HG03442 (cell line): ENCODE data around the gene METAP2.
"Not testable (repeated sequence)": the region's sequence is repeated elsewhere in the genome, so short reads cannot be mapped to it uniquely, and the experiment has no call there.

Source experiments
- ATAC-seq: cut with Tn5 transposase; IDR thresholded peaks from one replicate; pipeline ENCODE4 v1.9.1; 2021; ENCODE audit warnings: mild to moderate bottlenecking, moderate library complexity; ENCODE audit not compliant: unreplicated experiment

The METAP2 gene

DNA sequence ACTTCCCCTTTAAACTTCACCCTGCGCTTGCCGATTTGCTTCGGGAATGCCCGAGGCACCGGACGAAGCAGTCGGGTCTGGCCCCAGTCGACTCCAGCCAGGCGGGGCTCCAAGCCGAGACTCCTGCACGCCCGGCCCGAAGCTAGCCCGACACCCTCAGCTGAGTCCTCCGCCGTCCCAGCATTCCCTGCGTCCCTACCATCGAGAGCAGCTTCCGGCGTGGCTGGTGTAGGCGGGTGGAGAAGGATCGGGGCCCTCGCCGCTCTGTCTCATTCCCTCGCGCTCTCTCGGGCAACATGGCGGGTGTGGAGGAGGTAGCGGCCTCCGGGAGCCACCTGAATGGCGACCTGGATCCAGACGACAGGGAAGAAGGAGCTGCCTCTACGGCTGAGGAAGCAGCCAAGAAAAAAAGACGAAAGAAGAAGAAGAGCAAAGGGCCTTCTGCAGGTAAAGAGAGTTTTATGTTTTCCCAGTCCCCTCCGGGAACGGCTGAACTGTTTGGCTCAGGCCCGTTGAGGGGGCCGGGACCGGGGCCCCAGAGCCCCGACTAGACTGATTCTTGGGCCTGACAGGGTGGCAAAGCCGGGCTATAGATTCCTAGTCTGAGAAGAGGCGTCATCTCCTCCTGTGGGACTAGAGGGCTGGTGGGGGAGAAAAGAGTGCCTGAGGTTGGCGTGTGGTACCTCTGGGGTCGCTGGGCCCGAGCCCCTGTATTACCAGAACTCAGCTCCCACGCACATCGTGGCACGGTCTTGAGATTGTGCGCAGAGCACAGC lies at the start of gene METAP2:
TSS of gene METAP2 (plus strand) at position 269 of the 776 bp plus-strand sequence. CDS start at position 297, 28 bp downstream.
- peak; percentile 98 for ATAC-seq

DNA sequence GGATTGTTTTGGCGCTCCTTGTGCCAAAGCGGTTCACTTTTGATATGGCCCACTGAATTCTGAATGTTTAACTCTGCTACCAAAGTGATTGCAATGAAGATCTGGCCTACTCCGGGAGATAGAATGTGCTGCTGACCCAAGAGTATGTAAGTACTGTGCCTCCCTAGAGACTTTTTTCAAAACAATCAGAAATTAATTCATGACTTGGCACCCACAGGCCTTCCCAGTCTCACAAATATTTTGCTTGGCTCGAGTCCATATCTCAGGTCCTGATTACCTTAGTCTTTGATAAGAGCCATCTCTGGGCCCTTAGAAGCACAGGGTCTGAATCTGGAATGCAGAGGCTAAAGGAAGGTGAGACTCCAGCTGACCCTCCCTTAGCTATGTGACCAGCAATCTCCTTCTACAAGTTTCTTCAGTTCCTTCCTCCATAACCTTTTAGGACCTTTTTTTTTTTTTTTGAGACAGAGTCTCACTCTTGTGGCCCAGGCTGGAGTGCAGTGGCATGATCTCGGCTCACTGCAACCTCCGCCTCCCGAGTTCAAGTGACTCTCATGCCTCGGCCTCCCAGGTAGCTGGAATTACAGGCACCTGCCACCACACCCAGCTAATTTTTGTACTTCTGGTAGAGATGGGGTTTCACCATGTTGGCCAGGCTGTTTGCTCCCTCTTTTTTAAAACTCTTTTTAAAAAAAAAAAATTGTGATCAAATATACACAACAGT lies 49.5 kb upstream of the METAP2 start:
- no peak for ATAC-seq

DNA sequence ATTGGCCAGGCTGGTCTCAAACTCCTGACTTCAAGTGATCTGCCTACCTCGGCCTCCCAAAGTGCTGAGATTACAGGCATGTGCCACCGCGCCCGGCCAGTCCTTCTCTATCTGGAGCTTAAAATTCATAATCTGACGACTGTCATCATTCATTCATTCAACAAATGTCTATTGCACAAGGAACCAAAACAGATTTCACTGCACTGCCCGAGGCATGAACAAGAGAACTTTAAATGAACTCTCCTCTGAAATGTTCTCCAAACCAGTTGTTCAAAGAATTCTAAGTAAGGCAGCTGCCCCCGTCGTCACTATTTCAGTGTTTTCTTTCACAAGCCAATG lies 44.8 kb upstream of the METAP2 start:
- no peak for ATAC-seq

DNA sequence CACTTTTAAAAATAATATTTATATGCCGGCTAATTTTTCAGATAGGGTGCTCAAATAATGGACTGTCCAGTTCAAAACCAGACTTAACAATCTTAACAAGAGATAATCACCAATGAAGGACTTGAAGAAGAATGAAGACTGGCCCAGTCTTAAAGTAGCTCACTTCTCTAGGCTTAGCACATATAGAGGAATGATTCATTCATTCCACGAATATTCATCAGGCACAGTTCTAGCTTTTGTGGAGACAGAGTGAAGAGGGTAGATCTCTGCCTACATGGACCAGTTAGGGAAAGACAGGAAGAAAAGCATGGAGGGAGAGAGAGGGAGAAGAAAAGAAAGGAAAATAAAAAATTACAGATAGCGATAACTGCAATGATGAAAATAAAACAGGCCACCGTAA lies 42.8 kb upstream of the METAP2 start:
- no peak for ATAC-seq

DNA sequence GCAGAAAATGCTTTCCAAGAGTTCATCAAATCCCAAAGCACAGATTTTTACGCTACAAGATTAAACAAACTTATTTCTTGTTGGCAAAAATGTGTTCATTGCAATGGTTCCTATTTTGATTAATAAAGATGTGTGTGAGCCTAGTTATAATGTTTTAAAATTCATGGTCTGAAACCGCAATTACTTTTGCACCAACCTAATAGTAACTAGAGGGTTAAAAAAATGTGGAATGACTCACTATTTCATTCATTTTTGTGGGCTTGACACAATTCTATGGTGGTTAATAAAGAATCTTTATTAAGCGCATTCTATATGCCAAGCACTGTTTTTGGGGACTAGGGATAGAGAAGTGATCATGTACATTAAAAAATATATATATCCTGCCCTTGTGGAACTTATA lies 38.6 kb upstream of the METAP2 start:
- no peak for ATAC-seq

DNA sequence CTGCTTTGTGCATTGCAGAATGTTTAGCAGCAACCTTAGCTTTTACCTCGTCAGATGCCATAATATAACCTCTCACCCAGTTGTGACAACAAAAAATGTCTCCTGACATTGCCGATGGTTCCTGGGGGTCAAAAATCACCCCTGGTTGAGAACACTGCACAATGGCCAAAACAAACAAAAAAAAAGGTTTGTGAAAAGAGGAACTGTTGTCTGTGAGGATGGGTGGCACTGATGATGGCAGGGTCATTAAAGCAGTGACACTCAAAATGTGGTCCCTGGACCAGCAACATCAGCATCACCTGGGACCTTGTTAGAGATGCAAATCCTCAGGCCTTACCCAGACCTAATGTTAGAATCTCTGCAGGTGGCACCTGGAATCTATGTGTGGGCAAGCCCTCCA lies 36.4 kb upstream of the METAP2 start:
- ATAC-seq: no peak

DNA sequence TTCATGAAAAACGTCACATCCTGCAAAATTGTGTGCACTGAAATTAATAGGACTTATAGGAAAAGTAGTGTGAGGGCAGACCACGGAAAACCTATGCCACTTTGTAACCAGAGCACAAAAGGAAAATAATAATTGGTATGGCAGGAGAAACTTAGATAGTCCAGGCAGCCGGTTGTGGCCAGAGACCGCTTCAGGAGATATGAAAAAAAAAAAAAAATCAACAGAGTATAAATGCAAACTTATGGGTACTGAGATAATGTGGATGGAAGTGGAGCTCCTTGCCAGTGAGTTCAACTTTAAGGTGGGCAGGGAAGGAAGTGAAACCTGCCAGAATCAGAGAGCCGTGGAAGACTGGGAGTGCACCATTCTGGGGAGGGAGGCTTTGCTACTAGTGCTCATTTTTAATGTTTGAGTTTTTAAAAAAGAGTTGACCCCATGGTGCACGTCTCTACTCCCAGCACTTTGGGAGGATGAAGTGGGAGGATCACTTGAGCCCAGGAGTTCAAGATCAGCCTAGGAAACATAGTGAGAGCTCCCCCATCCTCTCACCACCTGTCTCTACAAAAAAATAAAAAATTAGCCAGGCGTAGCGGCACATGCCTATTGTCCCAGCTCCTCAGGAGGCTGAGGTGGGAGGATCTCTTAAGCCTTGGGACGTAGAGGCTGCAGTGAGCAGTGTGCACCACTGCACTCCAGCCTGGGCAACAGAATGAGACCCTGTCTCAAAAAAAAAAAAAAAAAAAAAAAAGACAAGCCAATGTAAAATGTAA lies 34.3 kb upstream of the METAP2 start:
- no peak for ATAC-seq

DNA sequence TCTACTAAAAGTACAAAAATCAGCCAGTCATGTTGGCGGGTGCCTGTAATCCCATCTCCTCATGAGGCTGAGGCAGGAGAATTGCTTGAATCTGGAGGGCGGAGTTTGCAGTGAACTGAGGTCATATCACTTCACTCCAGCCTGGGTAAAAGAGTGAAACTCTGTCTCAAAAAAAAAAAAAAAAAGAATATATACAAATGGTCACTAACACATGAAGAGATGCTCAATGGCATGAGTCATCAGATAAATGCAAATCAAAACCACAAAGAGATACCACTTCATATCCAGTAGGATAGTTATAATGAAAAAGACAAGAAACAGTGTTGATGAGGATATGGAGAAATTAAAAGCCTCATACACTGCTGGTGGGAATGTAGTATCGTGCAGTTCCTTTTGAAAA lies 33.6 kb upstream of the METAP2 start:
- ATAC-seq: no peak

DNA sequence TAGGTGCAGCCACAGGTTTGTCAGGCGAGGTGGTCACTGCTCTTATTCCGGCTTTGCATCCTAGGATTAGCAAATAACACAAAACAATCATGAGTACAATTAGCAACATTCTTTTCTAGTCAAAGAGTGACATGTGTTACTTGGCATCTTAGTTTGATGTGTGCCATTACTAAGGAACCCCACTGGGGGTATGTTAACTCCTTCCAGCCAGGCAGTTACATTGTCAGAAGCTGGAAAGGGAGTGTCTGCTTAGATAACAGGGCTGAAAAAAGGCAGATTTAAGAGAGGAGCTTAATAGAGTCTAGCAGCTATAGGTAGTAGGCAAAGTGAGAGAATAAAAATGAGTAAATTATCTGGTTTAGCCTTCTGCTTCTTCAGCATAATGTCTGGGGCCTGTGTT lies 30.5 kb upstream of the METAP2 start:
- no peak for ATAC-seq

DNA sequence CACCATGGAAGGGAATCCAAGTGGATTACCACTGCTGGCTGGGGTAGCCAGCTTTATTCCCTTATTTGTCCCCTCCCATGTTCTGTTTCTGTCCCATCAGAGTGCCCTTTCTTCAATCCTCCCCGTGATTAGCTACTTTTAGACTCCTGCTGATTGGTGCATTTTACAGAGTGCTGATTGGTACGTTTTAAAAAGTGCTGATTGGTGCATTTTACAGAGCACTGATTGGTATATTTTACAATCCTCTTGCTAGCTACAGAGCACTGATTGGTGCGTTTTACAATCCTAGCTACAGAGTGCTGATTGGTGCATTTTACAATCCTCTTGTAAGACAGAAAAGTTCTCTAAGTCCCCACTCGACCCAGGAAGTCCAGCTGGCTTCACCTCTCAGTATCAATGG lies 28.9 kb upstream of the METAP2 start:
- ATAC-seq: not testable (repeated sequence)

DNA sequence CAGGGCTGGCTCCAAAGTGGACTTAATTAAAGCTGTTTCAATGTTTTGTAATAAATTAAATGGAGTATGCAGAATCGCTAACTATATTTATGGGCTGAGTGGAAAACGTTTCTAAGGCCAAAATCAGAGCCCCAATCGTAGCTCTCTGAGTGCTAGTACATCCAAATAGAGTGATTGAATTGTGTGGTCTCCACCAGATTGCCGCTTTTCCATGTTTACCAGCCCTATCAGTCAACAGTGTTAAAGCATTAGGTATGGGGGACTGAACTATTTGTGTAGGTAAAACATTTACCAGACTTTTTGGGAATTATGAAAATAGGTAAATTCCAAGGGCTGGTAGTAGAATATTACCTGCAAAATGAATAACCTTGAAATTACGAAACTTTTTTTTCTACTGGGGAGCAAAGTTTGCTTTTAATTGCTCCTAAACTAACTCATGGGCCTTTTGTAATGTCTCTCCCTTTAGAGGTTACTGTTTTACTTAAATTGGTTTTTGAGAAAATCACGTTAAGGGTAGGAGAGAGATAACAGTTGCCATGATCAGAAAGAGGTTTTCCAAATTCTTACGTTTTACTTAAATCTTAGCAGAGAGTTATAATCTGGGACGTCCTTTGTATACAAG lies 28.0 kb upstream of the METAP2 start:
- no peak for ATAC-seq

DNA sequence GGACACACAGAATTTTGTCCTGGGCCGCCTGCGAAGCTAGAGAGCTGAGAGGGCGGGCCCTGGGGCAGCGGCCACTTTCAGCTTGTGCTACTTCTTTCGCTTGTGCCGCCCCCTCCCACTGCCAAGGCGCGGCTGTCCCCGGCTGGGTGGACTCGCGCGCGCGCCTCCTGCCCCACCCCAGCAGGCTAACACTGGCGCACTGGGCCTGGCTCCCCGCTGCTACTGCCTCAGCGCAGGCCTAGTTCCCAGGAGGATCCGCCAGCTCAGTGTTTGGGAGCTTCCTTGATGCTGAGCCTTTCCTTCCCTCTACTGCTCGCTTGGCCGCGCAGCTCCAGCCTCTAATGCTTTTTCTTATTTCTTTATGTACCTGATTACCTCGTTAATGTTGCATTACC lies 27.4 kb upstream of the METAP2 start:
- ATAC-seq: no peak

DNA sequence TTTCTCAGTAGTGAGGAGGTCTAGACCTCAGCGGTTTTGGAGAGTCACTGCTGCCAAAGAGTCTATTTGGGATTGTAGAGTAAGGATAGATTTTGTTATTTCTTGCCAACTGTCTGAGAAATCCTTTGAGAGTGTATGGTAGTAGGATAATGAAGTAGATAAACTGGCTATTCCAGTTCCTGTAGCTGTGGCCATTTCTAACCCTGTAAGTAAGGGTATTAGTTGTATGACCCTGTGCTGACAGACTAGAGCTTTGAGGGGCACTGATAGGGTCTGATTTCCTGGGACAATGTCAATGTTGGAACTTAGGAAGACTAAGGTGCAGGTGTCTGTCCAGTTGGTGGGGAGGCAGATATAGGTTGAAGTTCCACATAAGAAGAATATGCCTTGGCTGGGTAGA lies 24.3 kb upstream of the METAP2 start:
- ATAC-seq: not testable (repeated sequence)

DNA sequence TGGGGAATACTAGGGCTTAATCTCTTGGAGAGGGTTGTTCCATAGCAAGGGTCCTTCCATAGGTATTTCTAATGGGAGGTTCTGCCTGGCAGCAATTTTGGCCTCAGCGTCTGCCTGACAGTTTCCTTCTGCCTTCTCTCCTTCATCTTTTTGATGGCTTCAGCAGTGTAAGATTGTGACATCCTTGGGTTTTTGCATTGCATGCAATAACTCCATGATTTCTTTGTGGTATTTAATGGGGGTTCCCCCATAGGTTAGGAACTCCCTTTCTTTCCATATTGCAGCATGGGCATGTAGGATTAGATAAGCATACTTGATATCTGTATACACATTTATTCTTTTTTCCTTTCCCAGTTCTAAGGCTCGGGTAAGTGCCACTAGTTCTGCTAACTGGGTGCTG lies 21.5 kb upstream of the METAP2 start:
- not testable (repeated sequence) for ATAC-seq

DNA sequence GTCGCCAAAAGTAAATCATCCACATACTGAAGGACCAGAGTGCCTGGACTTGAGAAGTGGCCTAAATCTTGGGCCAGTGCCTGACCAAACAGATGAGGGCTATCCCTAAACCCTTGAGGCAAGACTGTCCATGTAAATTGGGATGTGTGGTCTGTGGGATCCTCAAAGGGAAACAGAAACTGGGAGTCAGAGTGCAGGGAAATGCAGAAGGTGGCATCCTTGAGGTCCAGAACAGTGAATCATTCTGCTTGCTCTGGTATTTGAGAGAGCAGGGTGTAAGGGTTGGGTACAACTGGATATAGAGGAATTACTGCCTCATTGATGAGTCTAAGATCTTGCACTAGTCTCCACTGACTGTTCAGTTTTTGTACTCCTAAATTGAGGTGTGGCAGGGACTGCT lies 20.1 kb upstream of the METAP2 start:
- not testable (repeated sequence) for ATAC-seq

DNA sequence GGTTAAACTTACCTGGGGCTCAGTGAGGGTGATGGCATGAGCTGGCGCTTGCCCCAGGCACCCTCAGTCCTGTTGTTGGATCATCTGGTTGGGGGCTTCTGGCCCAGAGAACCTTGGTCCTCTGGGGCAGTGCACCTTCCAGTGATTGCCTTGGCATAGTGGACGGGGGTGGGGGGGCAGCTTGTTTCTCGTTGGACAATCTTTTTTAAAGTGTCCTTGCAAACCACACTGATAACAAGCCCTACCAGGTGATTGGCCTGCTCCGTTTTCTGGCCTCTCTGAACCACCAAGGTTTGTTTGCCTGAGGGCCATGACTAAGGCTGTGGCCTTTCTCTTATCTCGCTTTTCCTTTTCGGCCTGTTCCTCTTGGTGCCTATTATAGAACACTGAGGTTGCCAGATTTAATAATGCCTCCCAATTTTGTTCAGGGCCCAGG lies 19.2 kb upstream of the METAP2 start:
- ATAC-seq: not testable (repeated sequence)

DNA sequence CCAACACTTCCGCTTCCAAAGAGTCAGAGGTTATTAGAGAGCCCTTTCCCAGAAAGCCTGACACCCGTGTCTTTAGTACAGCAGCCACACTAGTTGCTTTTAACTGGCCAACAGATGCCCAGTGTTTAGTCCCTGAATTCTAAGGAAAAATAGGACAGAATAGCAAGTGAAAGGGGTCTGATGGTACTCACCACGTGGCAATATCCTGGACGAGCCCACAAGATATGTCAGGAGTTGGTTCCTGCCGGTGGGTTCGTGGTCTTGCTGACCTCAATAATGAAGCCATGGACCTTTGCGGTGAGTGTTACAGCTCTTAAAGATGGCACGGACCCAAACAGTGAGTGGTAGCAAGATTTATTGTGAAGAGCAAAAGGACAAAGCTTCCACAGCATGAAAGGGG lies 16.3 kb upstream of the METAP2 start:
- not testable (repeated sequence) for ATAC-seq

DNA sequence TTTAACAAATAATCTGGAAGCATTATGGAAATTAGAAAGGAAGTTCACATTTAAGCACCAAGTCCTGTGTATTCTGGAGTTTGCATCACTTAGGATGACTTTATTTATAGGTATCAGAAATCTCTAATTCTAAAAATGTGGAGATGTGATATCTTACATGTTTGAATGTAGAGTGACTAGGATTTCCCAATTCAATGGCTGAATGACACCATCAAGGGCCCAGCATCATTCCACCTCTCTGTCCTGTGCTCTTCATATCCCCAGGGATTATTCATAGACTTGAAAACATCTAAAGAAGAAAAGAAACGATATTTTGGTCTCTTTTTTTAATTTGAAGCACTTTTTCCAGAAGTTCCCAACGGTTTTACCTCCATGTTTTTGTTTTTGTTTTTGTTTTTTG lies 15.2 kb upstream of the METAP2 start:
- ATAC-seq: no peak

DNA sequence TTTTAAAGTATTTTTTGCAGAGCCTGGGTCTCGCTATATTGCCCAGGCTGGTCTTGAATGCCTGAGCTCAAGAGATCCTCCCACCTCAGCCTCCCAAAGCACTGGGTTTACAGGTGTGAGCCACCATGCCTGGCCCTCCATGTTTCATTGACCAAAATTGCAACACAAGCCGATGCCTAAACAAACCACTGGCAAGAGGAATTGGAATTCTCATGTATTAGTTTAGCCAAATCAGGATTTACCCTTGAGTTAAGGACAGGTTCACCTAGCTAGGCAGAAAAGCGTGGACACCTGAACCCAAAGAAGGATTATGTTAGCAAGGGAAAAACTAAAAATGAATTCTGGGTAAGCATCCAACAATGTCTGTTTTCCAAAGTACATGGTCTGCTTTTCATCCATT lies 14.6 kb upstream of the METAP2 start:
- ATAC-seq: no peak

DNA sequence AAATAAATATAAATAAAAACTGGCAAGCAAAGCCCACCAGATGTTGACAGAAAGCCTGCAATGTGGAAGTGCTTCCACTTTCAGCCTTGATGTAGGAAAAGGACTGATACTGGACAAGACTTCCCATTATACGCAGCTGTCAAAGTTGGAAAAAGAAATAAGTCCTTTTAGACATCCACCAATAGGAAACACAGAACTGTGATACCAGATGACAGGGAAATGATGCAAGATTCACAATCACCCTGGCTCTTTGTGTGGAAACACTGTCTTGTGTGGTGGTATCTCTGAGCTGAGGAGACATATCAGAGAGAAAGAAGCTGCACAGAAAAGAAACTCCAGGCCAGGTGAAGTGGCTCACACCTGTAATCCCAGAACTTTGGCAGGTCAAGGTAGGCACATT lies 13.8 kb upstream of the METAP2 start:
- ATAC-seq: no peak

DNA sequence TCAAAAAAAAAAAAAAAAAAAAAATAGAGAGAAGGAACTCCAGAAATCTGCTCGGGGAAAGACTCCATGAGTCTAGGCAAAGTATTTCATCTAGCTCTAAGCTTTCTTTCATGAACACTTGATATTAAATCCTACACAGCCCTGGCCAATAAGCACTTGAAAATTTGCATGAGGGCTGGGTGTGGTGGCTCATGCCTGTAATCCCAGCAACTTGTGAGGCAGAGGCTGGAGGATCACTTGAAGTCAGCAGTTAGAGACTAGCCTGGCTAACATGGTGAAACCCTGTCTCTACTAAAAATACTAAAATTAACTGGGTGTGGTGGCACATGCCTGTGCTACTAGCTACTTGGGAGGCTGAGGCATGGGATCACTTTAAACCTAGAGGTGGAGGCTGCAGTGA lies 13.1 kb upstream of the METAP2 start:
- no peak for ATAC-seq
